Ovary (tissue), 9 donors: ENCODE results near the gene SBF2. TPM values are rescaled to one million over a fixed set of nuclear protein-coding genes. Genes with fewer than 3 reads are reported as not detected.

Source experiments
- DNase-seq, 5 donors: peaks; one replicate each; pipeline ENCODE4 v3.0.0-alpha.2; 2019 to 2020
- H3K27ac ChIP-seq, 2 donors: fragments of 200-600 bp; one replicate each; pipeline versions ENCODE4 v1.5.1 to v1.8.0; 2019 to 2022
- H3K27me3 ChIP-seq: fragments of 200-600 bp; one replicate; pipeline ENCODE4 v1.8.0; 2022
- H3K36me3 ChIP-seq: fragments of 200-600 bp; sonication (generic); one replicate; pipeline ENCODE4 v1.5.1; 2019
- H3K4me1 ChIP-seq: one replicate; pipeline ENCODE4 v1.8.1; 2013; ENCODE audit warnings: mild to moderate bottlenecking, moderate library complexity; ENCODE audit not compliant: insufficient read depth
- H3K4me3 ChIP-seq: fragments of 200-600 bp; sonication (generic); one replicate; pipeline ENCODE4 v1.5.1; 2017
- H3K9me3 ChIP-seq, 2 donors: fragments of 200-600 bp in 1 of 2; sonication (generic) in 1 of 2; one replicate each; pipeline versions ENCODE4 v1.5.1 to v1.8.1; 2013 to 2019; ENCODE audit warnings: mild to moderate bottlenecking in 1 of 2, moderate library complexity in 1 of 2
- CTCF ChIP-seq, 3 donors: fragments of 450-650 bp in 2 of 3; fragments of 200-600 bp in 1 of 3; IDR thresholded peaks; one replicate each; pipeline versions ENCODE4 v1.5.1 to v1.8.0; 2016 to 2022; ENCODE audit warnings: antibody characterized with exemption in 3 of 3, mild to moderate bottlenecking in 1 of 3
- EP300 ChIP-seq: sonication (generic); formaldehyde crosslinking; IDR thresholded peaks from one replicate; pipeline ENCODE4 v1.6.1; 2017; ENCODE audit warnings: antibody characterized with exemption
- POLR2A ChIP-seq: fragments of 450-650 bp; IDR thresholded peaks from one replicate; pipeline ENCODE4 v1.6.1; 2017; ENCODE audit warnings: antibody characterized with exemption, mild to moderate bottlenecking, moderate library complexity
- WGBS, 3 donors: extraction: QIAGEN DNeasy Blood & Tissue Kit in 1 of 3; methylation state at CpG; one replicate each; pipeline versions ENCODE4 v1.1.5 to v1.1.7; 2013 to 2017; 5-methylcytosine and 5-hydroxymethylcytosine counted together
- intact Hi-C, 4 donors: fragments of 100-400 bp; cut with DNase I; formaldehyde crosslinking; loops; one replicate each; pipeline versions ENCODE4 v1.11.0 to v1.15.1; 2022 to 2023
- polyA plus RNA-seq, 2 donors: library from polyadenylated mRNA; stranded (reverse); fragments of 200-250 nt in 1 of 2; fragments of 350-450 nt in 1 of 2; fragmentation: Illumina TruSeq in 1 of 2; extraction: RNeasy Lipid Tissue Mini Kit (QIAGEN cat#74804) in 1 of 2; gene quantifications; one replicate each; pipeline ENCODE4 v1.2.3, GENCODE V29; 2013 to 2014
- total RNA-seq, 7 donors: library from RNA; depleted of rRNA in 2 of 7; stranded (reverse); fragments of >200 nt in 2 of 7; fragmentation: NEBNext Ultra II Directional in 3 of 7; extraction: Animal tissue kit (Norgen Biotek cat#: 25700) in 3 of 7; gene quantifications; one replicate each; pipeline versions ENCODE4 v1.1.0 to v1.2.4, GENCODE V29; 2016 to 2023
- donor health status: DM: no; HTN: no; CAD: no; lungs with moderate emphysema.
- donor health status: DM: no; HTN: no; CAD: no.
- donor health status: Bipolar disorder and iron deficiency.
- donor health status: DM: yes; HTN: yes; CAD: no.
- donor health status: DM: no; HTN: no; CAD: no.
- donor health status: DM: yes; HTN: yes; CAD: no.

The SBF2 gene
- total and polyA plus RNA-seq, 9 donors, result 27.4 to 77.5 (median 50.8) TPM

- H3K9me3 ChIP-seq, result no peaks in the 10 kb centered on the region
- no peak for DNase-seq
- no peaks in the 10 kb centered on the region for H3K27me3 ChIP-seq
- 60 to 78% (median 65%) methylated on average over 2 of the region's 2 CpGs for WGBS, 3 donors
- H3K36me3 ChIP-seq, result no peaks in the 10 kb centered on the region
- H3K27ac ChIP-seq, result no peak overlapping the region
- TF ChIP-seq POLR2A, result no peak
- TF ChIP-seq EP300, result no peak
- no peak for TF ChIP-seq CTCF (IDR thresholded peaks at IDR 0.05)
- no peaks in the 10 kb centered on the region for H3K4me1 ChIP-seq
- no peak overlapping the region for H3K4me3 ChIP-seq
- intact Hi-C loops, result no loop called here
These were observed 131.8 kb downstream of the SBF2 start for GRCh38 chr11:10162222-10162621.

GRCh38 chr11:10160350-10160749, 133.7 kb downstream of the SBF2 start:
- no peak overlapping the region for H3K4me3 ChIP-seq
- intact Hi-C loops, result no loop called here
- H3K27ac ChIP-seq, result no peak overlapping the region
- TF ChIP-seq POLR2A, result no peak
- no peak for TF ChIP-seq CTCF (IDR thresholded peaks at IDR 0.05)
- TF ChIP-seq EP300, result no peak
- no peaks in the 10 kb centered on the region for H3K27me3 ChIP-seq
- H3K36me3 ChIP-seq, result no peaks in the 10 kb centered on the region
- 90 to 95% (median 95%) methylated on average over 2 of the region's 2 CpGs for WGBS, 3 donors
- DNase-seq, result no peak
- H3K9me3 ChIP-seq, result no peaks in the 10 kb centered on the region
- H3K4me1 ChIP-seq, result no peaks in the 10 kb centered on the region

- Histone ChIP-seq H3K27me3 (no peaks in the 10 kb centered on the region), H3K36me3 (no peaks in the 10 kb centered on the region), H3K27ac (no peak overlapping the region), H3K4me3 (no peak overlapping the region), H3K4me1 (no peaks in the 10 kb centered on the region), H3K9me3 (no peaks in the 10 kb centered on the region)
- TF ChIP-seq CTCF (IDR thresholded peaks at IDR 0.05), result no peak
- TF ChIP-seq POLR2A, result no peak
- no peak for TF ChIP-seq EP300
- intact Hi-C loops, result no loop called here
- no peak for DNase-seq
These were observed 135.6 kb downstream of the SBF2 start for GRCh38 chr11:10158461-10158860.

- no peaks in the 10 kb centered on the region for H3K36me3 ChIP-seq
- no peaks in the 10 kb centered on the region for H3K4me1 ChIP-seq
- WGBS, 3 donors, result 86 to 96% (median 92%) methylated on average over 17 of the region's 17 CpGs
- H3K4me3 ChIP-seq, result no peak overlapping the region
- DNase-seq, result no peak
- no peaks in the 10 kb centered on the region for H3K9me3 ChIP-seq
- TF ChIP-seq CTCF (IDR thresholded peaks at IDR 0.05) (no peak), POLR2A (no peak), EP300 (no peak)
- H3K27me3 ChIP-seq, result no peaks in the 10 kb centered on the region
- no peak overlapping the region for H3K27ac ChIP-seq
- intact Hi-C loops, result no loop called here
These were observed 138.1 kb downstream of the SBF2 start for GRCh38 chr11:10155793-10156490.
